Measurements from ENCODE around the gene RSU1. TPM values are rescaled to one million over a fixed set of nuclear protein-coding genes. Genes with fewer than 3 reads are reported as not detected.

RSU1 gene
- total RNA-seq, 1 donor from 2014 or later = 60.7 TPM

- ATAC-seq (ENCODE audit: low read depth) (no peak), DNase-seq (no peak)
- TF ChIP-seq, protein P1, sequence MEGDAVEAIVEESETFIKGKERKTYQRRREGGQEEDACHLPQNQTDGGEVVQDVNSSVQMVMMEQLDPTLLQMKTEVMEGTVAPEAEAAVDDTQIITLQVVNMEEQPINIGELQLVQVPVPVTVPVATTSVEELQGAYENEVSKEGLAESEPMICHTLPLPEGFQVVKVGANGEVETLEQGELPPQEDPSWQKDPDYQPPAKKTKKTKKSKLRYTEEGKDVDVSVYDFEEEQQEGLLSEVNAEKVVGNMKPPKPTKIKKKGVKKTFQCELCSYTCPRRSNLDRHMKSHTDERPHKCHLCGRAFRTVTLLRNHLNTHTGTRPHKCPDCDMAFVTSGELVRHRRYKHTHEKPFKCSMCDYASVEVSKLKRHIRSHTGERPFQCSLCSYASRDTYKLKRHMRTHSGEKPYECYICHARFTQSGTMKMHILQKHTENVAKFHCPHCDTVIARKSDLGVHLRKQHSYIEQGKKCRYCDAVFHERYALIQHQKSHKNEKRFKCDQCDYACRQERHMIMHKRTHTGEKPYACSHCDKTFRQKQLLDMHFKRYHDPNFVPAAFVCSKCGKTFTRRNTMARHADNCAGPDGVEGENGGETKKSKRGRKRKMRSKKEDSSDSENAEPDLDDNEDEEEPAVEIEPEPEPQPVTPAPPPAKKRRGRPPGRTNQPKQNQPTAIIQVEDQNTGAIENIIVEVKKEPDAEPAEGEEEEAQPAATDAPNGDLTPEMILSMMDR (IDR thresholded peaks at IDR 0.05) = no peak
- ChIA-PET CTCF (no interaction called here), POLR2A (no interaction called here)
- Mint-ChIP-seq H3K9me3 (peaks cover 5% of the 10 kb centered on the region), H3K27ac (no peak overlapping the region), H3K4me3 (no peak overlapping the region), H3K27me3 (peaks cover 7% of the 10 kb centered on the region), H3K36me3 (ENCODE audit: low read depth) (no peaks in the 10 kb centered on the region), H3K4me1 (no peaks in the 10 kb centered on the region)
- intact Hi-C loops (cut with micrococcal nuclease) = no loop called here
These were observed 39.3 kb upstream of the RSU1 start for GRCh38 chr10:16856567-16856966.

DNA sequence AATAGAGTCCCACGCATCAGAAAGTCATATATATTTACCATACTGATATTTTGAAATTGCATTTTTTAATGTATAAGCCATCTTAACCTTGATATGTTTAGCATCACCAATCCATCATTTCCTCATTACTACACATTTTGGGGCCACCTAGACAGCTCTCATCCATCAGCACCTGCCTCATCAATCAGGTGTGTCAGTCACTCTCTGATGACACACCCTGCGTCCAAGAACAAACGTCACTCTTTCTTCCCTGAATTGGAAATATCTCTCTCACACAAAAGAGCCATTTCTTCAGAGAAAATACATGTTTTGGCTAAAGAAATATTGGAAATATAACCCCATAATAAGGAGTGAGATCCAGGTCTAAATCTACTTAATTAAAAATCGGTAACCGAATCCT, 38.9 kb upstream of the RSU1 start:
- CTCF ChIA-PET = no interaction called here
- intact Hi-C loops (cut with micrococcal nuclease) = no loop called here
- no peaks in the 10 kb centered on the region for H3K4me1 Mint-ChIP-seq

DNA sequence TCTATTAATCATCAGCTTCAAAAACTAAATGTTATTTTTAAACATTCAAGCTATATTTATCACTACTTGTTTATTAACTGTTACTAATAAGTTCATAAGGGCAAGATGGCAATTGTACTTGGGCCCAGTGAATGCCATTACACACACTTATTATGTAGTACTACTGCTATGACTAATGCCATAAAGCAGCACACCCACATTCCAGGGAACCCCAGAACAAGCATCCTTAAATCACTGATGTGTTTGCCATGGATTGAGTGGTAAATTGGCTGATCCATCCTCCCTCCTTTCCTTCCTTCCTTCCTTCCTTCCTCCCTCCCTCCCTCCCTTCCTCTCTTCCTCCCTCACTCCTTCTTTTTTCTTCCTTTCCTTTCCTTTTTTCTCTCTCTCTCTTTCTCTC, 37.4 kb upstream of the RSU1 start:
- CTCF ChIA-PET = interaction anchor here (0.7 kb wide), 1 partner anchor 376 kb away, joined by 3 read pairs; no protein-coding TSS in a partner anchor

More for the DNA sequence above, 38.9 kb upstream of the RSU1 start:
- Mint-ChIP-seq H3K27ac (no peak overlapping the region), H3K9me3 (peaks cover 5% of the 10 kb centered on the region), H3K27me3 (peaks cover 4% of the 10 kb centered on the region), H3K4me3 (no peak overlapping the region), H3K36me3 (ENCODE audit: low read depth) (no peaks in the 10 kb centered on the region)
- no peak for DNase-seq
- POLR2A ChIA-PET = no interaction called here
- ATAC-seq (ENCODE audit: low read depth) = no peak
- TF ChIP-seq, protein P1 (IDR thresholded peaks at IDR 0.05) = no peak

GRCh38 chr10:16853809-16854208, 36.6 kb upstream of the RSU1 start:
- CTCF ChIA-PET = no interaction called here
- peaks cover 4% of the 10 kb centered on the region for H3K27me3 Mint-ChIP-seq
- TF ChIP-seq, protein P1 (IDR thresholded peaks at IDR 0.05) = no peak
- H3K27ac Mint-ChIP-seq = no peak overlapping the region
- intact Hi-C loops (cut with micrococcal nuclease) = no loop called here
- no peaks in the 10 kb centered on the region for H3K4me1 Mint-ChIP-seq
- POLR2A ChIA-PET = interaction anchor here (0.9 kb wide), 1 partner anchor 376 kb away, joined by 3 read pairs; no protein-coding TSS in a partner anchor
- H3K36me3 Mint-ChIP-seq (ENCODE audit: low read depth) = no peaks in the 10 kb centered on the region
- H3K4me3 Mint-ChIP-seq = no peak overlapping the region
- DNase-seq (no peak), ATAC-seq (ENCODE audit: low read depth) (no peak)
- no peaks in the 10 kb centered on the region for H3K9me3 Mint-ChIP-seq

More for the DNA sequence above, 37.4 kb upstream of the RSU1 start:
- Mint-ChIP-seq H3K4me3 (no peak overlapping the region), H3K9me3 (peaks cover 2% of the 10 kb centered on the region), H3K27me3 (peaks cover 4% of the 10 kb centered on the region), H3K36me3 (ENCODE audit: low read depth) (no peaks in the 10 kb centered on the region), H3K4me1 (no peaks in the 10 kb centered on the region), H3K27ac (no peak overlapping the region)
- intact Hi-C loops (cut with micrococcal nuclease) = no loop called here
- TF ChIP-seq, protein P1 (IDR thresholded peaks at IDR 0.05) = no peak
- POLR2A ChIA-PET = no interaction called here
- DNase-seq (no peak), ATAC-seq (ENCODE audit: low read depth) (no peak)

DNA sequence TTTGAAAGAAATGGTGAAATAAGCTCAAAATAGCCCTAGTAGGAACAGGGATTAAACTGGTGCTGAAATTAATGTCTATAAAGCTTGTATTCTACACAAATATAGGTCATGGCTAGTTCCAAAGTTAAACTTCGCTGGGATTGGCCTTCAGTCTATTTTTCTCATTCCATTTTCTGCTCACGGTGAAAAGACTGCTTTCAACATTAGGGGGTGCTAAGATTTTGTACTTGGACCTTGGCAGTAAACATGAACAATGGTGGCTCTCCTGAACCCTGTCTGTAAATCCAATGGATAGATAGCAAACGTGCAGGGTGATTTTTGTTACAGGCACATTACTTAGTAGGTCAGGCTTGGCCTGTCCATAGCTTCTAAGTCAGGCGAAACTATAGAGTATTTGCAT, 36.0 kb upstream of the RSU1 start:
- Mint-ChIP-seq H3K4me1 (no peaks in the 10 kb centered on the region), H3K27me3 (peaks cover 4% of the 10 kb centered on the region), H3K36me3 (ENCODE audit: low read depth) (no peaks in the 10 kb centered on the region), H3K4me3 (no peak overlapping the region), H3K9me3 (no peaks in the 10 kb centered on the region), H3K27ac (no peak overlapping the region)
- TF ChIP-seq, protein P1 (IDR thresholded peaks at IDR 0.05) = no peak
- intact Hi-C loops (cut with micrococcal nuclease) = no loop called here
- ATAC-seq (ENCODE audit: low read depth) (no peak), DNase-seq (no peak)
- ChIA-PET CTCF (interaction anchor here (0.8 kb wide), 1 partner anchor 406 kb away, joined by 4 read pairs; no protein-coding TSS in a partner anchor), POLR2A (interaction anchor here (0.9 kb wide), 1 partner anchor 377 kb away, joined by 3 read pairs; no protein-coding TSS in a partner anchor)

Data from activated B cell treated with CpG ODN at 0.5 μM for 24 hours (primary cell).